ENCODE results near the gene TPCN2. TPM values are rescaled to one million over a fixed set of nuclear protein-coding genes. Genes with fewer than 3 reads are reported as not detected.

TPCN2 gene
- total and polyA plus RNA-seq, 9 donors, result 6.4 to 9.9 (median 7.6) TPM

GRCh38 chr11:69003301-69003865 is 45.3 kb upstream of the TPCN2 start:
- WGBS (ENCODE audit: insufficient coverage), result 92% methylated on average over 9 of the region's 9 CpGs
- peaks cover 59% of the 10 kb centered on the region for H3K4me1 ChIP-seq (ENCODE audit: control insufficient read depth, insufficient read depth, low read length)
- peaks cover 3% of the 10 kb centered on the region for H3K27me3 ChIP-seq (ENCODE audit: control insufficient read depth, insufficient read depth, low read length)
- peaks cover 32% of the 10 kb centered on the region for H3K36me3 ChIP-seq (ENCODE audit: control insufficient read depth, insufficient read depth, low read length)
- no peak overlapping the region for H3K27ac ChIP-seq (ENCODE audit: low read length)
- no peaks in the 10 kb centered on the region for H3K9me3 ChIP-seq (replicated peaks; ENCODE audit: control insufficient read depth, low read depth, low read length)
- DNase-seq, result no peak
- no peak overlapping the region for H3K4me3 ChIP-seq (ENCODE audit: low read length)

GRCh38 chr11:69003866-69004367 is 44.8 kb upstream of the TPCN2 start:
- WGBS (ENCODE audit: insufficient coverage), result 86% methylated on average over 18 of the region's 20 CpGs
- Histone ChIP-seq H3K27me3 (ENCODE audit: control insufficient read depth, insufficient read depth, low read length) (peaks cover 3% of the 10 kb centered on the region), H3K27ac (ENCODE audit: low read length) (no peak overlapping the region), H3K9me3 (replicated peaks; ENCODE audit: control insufficient read depth, low read depth, low read length) (no peaks in the 10 kb centered on the region), H3K36me3 (ENCODE audit: control insufficient read depth, insufficient read depth, low read length) (peaks cover 35% of the 10 kb centered on the region), H3K4me3 (ENCODE audit: low read length) (no peak overlapping the region), H3K4me1 (ENCODE audit: control insufficient read depth, insufficient read depth, low read length) (peaks cover 59% of the 10 kb centered on the region)
- no peak for DNase-seq

GRCh38 chr11:69004411-69005182 is 44.1 kb upstream of the TPCN2 start:
- Histone ChIP-seq H3K36me3 (ENCODE audit: control insufficient read depth, insufficient read depth, low read length) (peaks cover 37% of the 10 kb centered on the region), H3K27me3 (ENCODE audit: control insufficient read depth, insufficient read depth, low read length) (peaks cover 4% of the 10 kb centered on the region), H3K4me1 (ENCODE audit: control insufficient read depth, insufficient read depth, low read length) (peaks cover 59% of the 10 kb centered on the region), H3K27ac (ENCODE audit: low read length) (no peak overlapping the region), H3K4me3 (ENCODE audit: low read length) (no peak overlapping the region), H3K9me3 (replicated peaks; ENCODE audit: control insufficient read depth, low read depth, low read length) (no peaks in the 10 kb centered on the region)
- no peak for DNase-seq
- WGBS (ENCODE audit: insufficient coverage), result 77% methylated on average over 10 of the region's 13 CpGs

- Histone ChIP-seq H3K27me3 (ENCODE audit: control insufficient read depth, insufficient read depth, low read length) (peaks cover 8% of the 10 kb centered on the region), H3K36me3 (ENCODE audit: control insufficient read depth, insufficient read depth, low read length) (peaks cover 37% of the 10 kb centered on the region), H3K4me1 (ENCODE audit: control insufficient read depth, insufficient read depth, low read length) (peaks cover 60% of the 10 kb centered on the region), H3K27ac (ENCODE audit: low read length) (no peak overlapping the region), H3K4me3 (ENCODE audit: low read length) (no peak overlapping the region), H3K9me3 (replicated peaks; ENCODE audit: control insufficient read depth, low read depth, low read length) (no peaks in the 10 kb centered on the region)
- no peak for DNase-seq
- WGBS (ENCODE audit: insufficient coverage), result 91% methylated on average over 27 of the region's 27 CpGs
These were observed 43.5 kb upstream of the TPCN2 start for GRCh38 chr11:69005183-69005630.

- Histone ChIP-seq H3K27me3 (ENCODE audit: control insufficient read depth, insufficient read depth, low read length) (peaks cover 8% of the 10 kb centered on the region), H3K4me3 (ENCODE audit: low read length) (no peak overlapping the region), H3K9me3 (replicated peaks; ENCODE audit: control insufficient read depth, low read depth, low read length) (no peaks in the 10 kb centered on the region), H3K27ac (ENCODE audit: low read length) (no peak overlapping the region), H3K36me3 (ENCODE audit: control insufficient read depth, insufficient read depth, low read length) (peaks cover 37% of the 10 kb centered on the region), H3K4me1 (ENCODE audit: control insufficient read depth, insufficient read depth, low read length) (peaks cover 60% of the 10 kb centered on the region)
- DNase-seq, result no peak
- WGBS (ENCODE audit: insufficient coverage), result 88% methylated on average over 40 of the region's 48 CpGs
These were observed 42.9 kb upstream of the TPCN2 start for GRCh38 chr11:69005631-69006368.

- WGBS (ENCODE audit: insufficient coverage), result 91% methylated on average over 11 of the region's 12 CpGs
- Histone ChIP-seq H3K4me1 (ENCODE audit: control insufficient read depth, insufficient read depth, low read length) (peaks cover 58% of the 10 kb centered on the region), H3K9me3 (replicated peaks; ENCODE audit: control insufficient read depth, low read depth, low read length) (no peaks in the 10 kb centered on the region), H3K4me3 (ENCODE audit: low read length) (no peak overlapping the region), H3K27ac (ENCODE audit: low read length) (no peak overlapping the region), H3K27me3 (ENCODE audit: control insufficient read depth, insufficient read depth, low read length) (peaks cover 16% of the 10 kb centered on the region), H3K36me3 (ENCODE audit: control insufficient read depth, insufficient read depth, low read length) (peaks cover 37% of the 10 kb centered on the region)
- DNase-seq, result no peak
These were observed 41.9 kb upstream of the TPCN2 start for GRCh38 chr11:69006816-69007215.

- H3K36me3 ChIP-seq (ENCODE audit: control insufficient read depth, insufficient read depth, low read length), result peaks cover 37% of the 10 kb centered on the region
- H3K4me3 ChIP-seq (ENCODE audit: low read length), result no peak overlapping the region
- peak overlapping the region; percentile 69 for H3K27ac ChIP-seq (ENCODE audit: low read length)
- 37% methylated on average over 3 of the region's 8 CpGs for WGBS (ENCODE audit: insufficient coverage)
- peaks cover 57% of the 10 kb centered on the region for H3K4me1 ChIP-seq (ENCODE audit: control insufficient read depth, insufficient read depth, low read length)
- H3K27me3 ChIP-seq (ENCODE audit: control insufficient read depth, insufficient read depth, low read length), result peaks cover 24% of the 10 kb centered on the region
- DNase-seq, result no peak
- no peaks in the 10 kb centered on the region for H3K9me3 ChIP-seq (replicated peaks; ENCODE audit: control insufficient read depth, low read depth, low read length)
These were observed 40.8 kb upstream of the TPCN2 start for GRCh38 chr11:69007975-69008381.

GRCh38 chr11:69008737-69009440 is 39.8 kb upstream of the TPCN2 start:
- Histone ChIP-seq H3K9me3 (replicated peaks; ENCODE audit: control insufficient read depth, low read depth, low read length) (no peaks in the 10 kb centered on the region), H3K27ac (ENCODE audit: low read length) (peak overlapping the region; percentile 69), H3K4me1 (ENCODE audit: control insufficient read depth, insufficient read depth, low read length) (peaks cover 64% of the 10 kb centered on the region), H3K27me3 (ENCODE audit: control insufficient read depth, insufficient read depth, low read length) (peaks cover 32% of the 10 kb centered on the region), H3K4me3 (ENCODE audit: low read length) (no peak overlapping the region), H3K36me3 (ENCODE audit: control insufficient read depth, insufficient read depth, low read length) (peaks cover 32% of the 10 kb centered on the region)
- 49% methylated on average over 13 of the region's 17 CpGs for WGBS (ENCODE audit: insufficient coverage)
- DNase-seq, result peak; percentile 88

- Histone ChIP-seq H3K36me3 (ENCODE audit: control insufficient read depth, insufficient read depth, low read length) (peaks cover 26% of the 10 kb centered on the region), H3K27me3 (ENCODE audit: control insufficient read depth, insufficient read depth, low read length) (peaks cover 40% of the 10 kb centered on the region), H3K4me3 (ENCODE audit: low read length) (no peak overlapping the region), H3K27ac (ENCODE audit: low read length) (peak overlapping the region; percentile 69), H3K9me3 (replicated peaks; ENCODE audit: control insufficient read depth, low read depth, low read length) (no peaks in the 10 kb centered on the region), H3K4me1 (ENCODE audit: control insufficient read depth, insufficient read depth, low read length) (peaks cover 71% of the 10 kb centered on the region)
- DNase-seq, result no peak
- 69% methylated on average over 6 of the region's 16 CpGs for WGBS (ENCODE audit: insufficient coverage)
These were observed 39.1 kb upstream of the TPCN2 start for GRCh38 chr11:69009441-69010211.

Measured in muscle of leg (tissue), 11 donors.